Tibial artery (tissue), 4 donors: ENCODE measurements around the gene TLE3.
A peak's percentile ranks its signal among the peaks of the same experiment; 100 is the strongest.

Experiments used
- DNase-seq, 2 donors: peaks; one replicate each; pipeline ENCODE4 v3.0.0-alpha.2; 2019
- H3K27ac ChIP-seq, 2 donors: fragments of 200-600 bp; sonication (generic) in 1 of 2; 1 replicate in 1 of 2; 2 replicates in 1 of 2; pipeline ENCODE4 v1.5.1; 2018 to 2019; ENCODE audit warnings: mild to moderate bottlenecking in 1 of 2
- H3K27me3 ChIP-seq, 2 donors: fragments of 200-600 bp; sonication (generic) in 1 of 2; one replicate each; pipeline versions ENCODE4 v1.5.1 to v1.6.0; 2016 to 2019
- H3K36me3 ChIP-seq, 3 donors: fragments of 200-600 bp; sonication (generic) in 2 of 3; one replicate each; pipeline ENCODE4 v1.5.1; 2016 to 2019; ENCODE audit warnings: mild to moderate bottlenecking in 2 of 3
- H3K4me1 ChIP-seq, 4 donors: fragments of 200-600 bp; sonication (generic) in 2 of 4; 1 replicate in 3 of 4; 2 replicates in 1 of 4; pipeline ENCODE4 v1.5.1; 2016 to 2019
- H3K4me3 ChIP-seq, 2 donors: fragments of 200-600 bp; sonication (generic) in 1 of 2; 1 replicate in 1 of 2; 2 replicates in 1 of 2; pipeline ENCODE4 v1.5.1; 2018 to 2019; ENCODE audit warnings: mild to moderate bottlenecking in 2 of 2
- H3K9me3 ChIP-seq, 3 donors: fragments of 200-600 bp; sonication (generic) in 1 of 3; one replicate each; pipeline ENCODE4 v1.5.1; 2016 to 2019
- CTCF ChIP-seq, 2 experiments: fragments of 200-600 bp in 1 of 2; fragments of 450-650 bp in 1 of 2; IDR thresholded peaks; one replicate each; pipeline ENCODE4 v1.5.1; 2017 to 2019; ENCODE audit warnings: antibody characterized with exemption in 2 of 2, mild to moderate bottlenecking in 1 of 2, moderate library complexity in 1 of 2
- intact Hi-C: fragments of 100-400 bp; cut with DNase I; formaldehyde crosslinking; loops from one replicate; pipeline ENCODE4 v1.15.0; 2023; ENCODE audit warnings: low total_unique reads

Gene TLE3

GRCh38 chr15:70097063-70097320 is 725 bp downstream of the TLE3 start:
- no peak for DNase-seq
- peak overlapping the region; percentile 78 to 95 for H3K4me3 ChIP-seq
- H3K27me3 ChIP-seq = no peaks in the 10 kb centered on the region
- H3K9me3 ChIP-seq = no peaks in the 10 kb centered on the region
- intact Hi-C loops = loop anchor here (5.0 to 10.0 kb wide), 4 partner anchors 60 to 522 kb away; no protein-coding TSS in a partner anchor
- peaks cover 4 to 69% (median 58%) of the 10 kb centered on the region in 4 donors for H3K4me1 ChIP-seq
- no peak for TF ChIP-seq CTCF (IDR thresholded peaks at IDR 0.05)
- H3K36me3 ChIP-seq = peaks cover 0 to 7% (median 4%) of the 10 kb centered on the region in 3 donors
- peak overlapping the region; percentile 95 to 97 for H3K27ac ChIP-seq

- Histone ChIP-seq H3K36me3 (peaks cover 0 to 12% (median 10%) of the 10 kb centered on the region in 3 donors), H3K27ac (peak overlapping the region; percentile 95 to 97), H3K4me3 (peak overlapping the region; percentile 78 to 95), H3K27me3 (no peaks in the 10 kb centered on the region), H3K9me3 (no peaks in the 10 kb centered on the region), H3K4me1 (peaks cover 4 to 69% (median 57%) of the 10 kb centered on the region in 4 donors)
- TF ChIP-seq CTCF (IDR thresholded peaks at IDR 0.05) = no peak
- intact Hi-C loops = loop anchor here (5.0 to 10.0 kb wide), 4 partner anchors 61 to 522 kb away; no protein-coding TSS in a partner anchor
- peak; percentile 59 to 82 for DNase-seq
These were observed 1.3 kb downstream of the TLE3 start for GRCh38 chr15:70096215-70097062.

- peak in 1 of 2 donors; percentile 73 for DNase-seq
- Histone ChIP-seq H3K27ac (peak overlapping the region; percentile 95 to 97), H3K36me3 (peaks cover 0 to 19% (median 18%) of the 10 kb centered on the region in 3 donors), H3K27me3 (no peaks in the 10 kb centered on the region), H3K4me3 (peak overlapping the region; percentile 78 to 95), H3K9me3 (no peaks in the 10 kb centered on the region), H3K4me1 (peaks cover 4 to 66% (median 55%) of the 10 kb centered on the region in 4 donors)
- intact Hi-C loops = loop anchor here (5.0 to 10.0 kb wide), 4 partner anchors 62 to 521 kb away; no protein-coding TSS in a partner anchor
- TF ChIP-seq CTCF (IDR thresholded peaks at IDR 0.05) = no peak
These were observed 2.1 kb downstream of the TLE3 start for GRCh38 chr15:70095408-70096214.

- H3K36me3 ChIP-seq = peaks cover 0 to 23% (median 18%) of the 10 kb centered on the region in 3 donors
- peak overlapping the region; percentile 95 to 97 for H3K27ac ChIP-seq
- DNase-seq = peak in 1 of 2 donors; percentile 59
- H3K4me3 ChIP-seq = peak overlapping the region; percentile 78 to 95
- H3K9me3 ChIP-seq = no peaks in the 10 kb centered on the region
- H3K4me1 ChIP-seq = peaks cover 4 to 66% (median 53%) of the 10 kb centered on the region in 4 donors
- H3K27me3 ChIP-seq = no peaks in the 10 kb centered on the region
- no peak for TF ChIP-seq CTCF (IDR thresholded peaks at IDR 0.05)
- intact Hi-C loops = loop anchor here (5.0 to 10.0 kb wide), 4 partner anchors 62 to 520 kb away; no protein-coding TSS in a partner anchor
These were observed 2.9 kb downstream of the TLE3 start for GRCh38 chr15:70094690-70095311.
